ENCODE measurements around the gene NUDT8.
"Not testable (repeated sequence)": the region's sequence is repeated elsewhere in the genome, so short reads cannot be mapped to it uniquely, and the experiment has no call there.

- not testable (repeated sequence) for TF ChIP-seq POLR2A (IDR thresholded peaks at IDR 0.05; ENCODE audit: low read length); GATA1 (IDR thresholded peaks at IDR 0.05; ENCODE audit: low read depth, low read length)
Measured at GRCh38 chr11:67623795-67624194, 5.9 kb downstream of the NUDT8 start.

Measured in erythroblast (primary cell).